SK-N-MC (cell line): ENCODE results near the gene SPAG4.

Experiments
- DNase-seq: peaks from one replicate; pipeline ENCODE4 v3.0.0-alpha.2; 2011; ENCODE audit warnings: low read depth, low spot score
- H3K27ac ChIP-seq: fragments of 200-600 bp; sonication (generic); 2 replicates; pipeline ENCODE4 v1.5.1; 2016; ENCODE audit warnings: mixed run types
- H3K36me3 ChIP-seq: fragments of 200-600 bp; sonication (generic); 2 replicates; pipeline ENCODE4 v1.6.1; 2017; ENCODE audit warnings: antibody characterized with exemption, low read length, mixed read lengths; ENCODE audit not compliant: insufficient read depth
- H3K4me3 ChIP-seq: fragments of 200-600 bp; sonication (generic); 2 replicates; pipeline ENCODE4 v1.5.1; 2016
- H3K9ac ChIP-seq: fragments of 200-600 bp; sonication (generic); 2 replicates; pipeline ENCODE4 v1.8.0; 2017; ENCODE audit warnings: mixed run types, mixed read lengths; ENCODE audit not compliant: insufficient read length
- H3K9me3 ChIP-seq: fragments of 200-600 bp; sonication (generic); 2 replicates; pipeline ENCODE4 v1.6.1; 2017; ENCODE audit warnings: low read depth, mild to moderate bottlenecking, antibody characterized with exemption, low read length, moderate library complexity, mixed read lengths
- EZH2 ChIP-seq: fragments of 200-600 bp; sonication (generic); IDR thresholded peaks from one replicate; pipeline ENCODE4 v1.6.1; 2017; ENCODE audit warnings: antibody characterized with exemption
- FOXP2 ChIP-seq: optimal IDR thresholded peaks from 2 replicates; pipeline ENCODE3; 2011; ENCODE audit warnings: mild to moderate bottlenecking, moderate library complexity; ENCODE audit not compliant: insufficient read depth; ENCODE audit errors: extremely low read length, control extremely low read depth
- POLR2AphosphoS5 ChIP-seq: IDR thresholded peaks from 2 replicates; pipeline ENCODE4 v1.6.1; 2012; ENCODE audit warnings: mild to moderate bottlenecking, low read depth, low read length, borderline replicate concordance

The SPAG4 gene

GRCh38 chr20:35615667-35616464, at the start of gene SPAG4:
Gene SPAG4, plus strand, starts transcription at chr20:35615829. Its CDS starts 175 bp downstream, at chr20:35616004.
- Histone ChIP-seq H3K27ac (peak within 1 kb of the TSS; percentile 66), H3K9me3 (no peaks in the 10 kb centered on the region), H3K36me3 (no peaks in the 10 kb centered on the region), H3K4me3 (peak within 1 kb of the TSS; percentile 76), H3K9ac (peak within 1 kb of the TSS; percentile 45)
- TF ChIP-seq FOXP2, result peak; percentile 37
- no peak for TF ChIP-seq EZH2
- peak; percentile 87 for TF ChIP-seq POLR2AphosphoS5
- DNase-seq, result no peak

DNA sequence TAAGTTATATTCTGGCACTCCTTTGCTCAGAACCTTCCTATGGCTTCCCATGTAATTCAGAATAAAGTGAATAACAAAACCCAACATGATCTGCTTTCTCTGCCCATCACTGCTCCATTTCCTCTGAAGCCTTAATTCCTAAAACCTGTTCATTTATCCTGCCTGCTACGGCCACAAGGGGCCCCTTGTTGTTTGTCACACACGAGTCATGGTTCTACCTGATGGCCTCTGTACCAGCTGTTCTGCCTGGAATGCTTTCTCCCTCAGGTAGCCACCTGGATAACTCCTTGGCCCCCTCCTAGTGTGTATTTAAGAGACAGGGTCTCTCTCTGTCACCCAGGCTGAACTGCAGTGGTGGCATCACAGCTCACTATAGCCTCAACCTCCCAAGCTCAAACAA, 47.0 kb upstream of the SPAG4 start:
- H3K9ac ChIP-seq, result no peak overlapping the region
- no peaks in the 10 kb centered on the region for H3K36me3 ChIP-seq
- no peak for DNase-seq
- H3K9me3 ChIP-seq, result no peaks in the 10 kb centered on the region
- no peak overlapping the region for H3K27ac ChIP-seq
- no peak overlapping the region for H3K4me3 ChIP-seq
- TF ChIP-seq POLR2AphosphoS5 (no peak), EZH2 (no peak), FOXP2 (no peak)

DNA sequence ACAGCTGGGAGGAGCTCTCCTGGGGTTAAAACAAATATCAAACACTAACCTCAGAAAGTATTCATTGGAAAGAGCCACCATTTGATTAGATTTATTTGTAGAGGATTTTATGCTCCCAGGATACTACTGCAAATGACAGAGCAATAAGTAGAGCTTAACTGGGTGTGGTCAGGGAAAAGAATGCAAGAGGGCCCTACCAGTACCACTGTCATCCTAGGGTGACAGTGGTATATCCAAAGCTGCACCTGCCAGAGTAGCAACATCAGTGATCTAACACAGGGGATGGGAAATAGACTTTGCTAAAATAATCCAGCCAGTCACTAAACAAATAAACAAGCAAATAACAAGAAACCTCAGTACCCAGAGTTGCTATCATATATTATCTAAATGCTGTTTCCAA, 44.1 kb upstream of the SPAG4 start:
- Histone ChIP-seq H3K36me3 (no peaks in the 10 kb centered on the region), H3K9me3 (no peaks in the 10 kb centered on the region), H3K27ac (no peak overlapping the region), H3K9ac (no peak overlapping the region), H3K4me3 (no peak overlapping the region)
- no peak for DNase-seq
- TF ChIP-seq POLR2AphosphoS5, result no peak
- no peak for TF ChIP-seq EZH2
- TF ChIP-seq FOXP2, result no peak

GRCh38 chr20:35572838-35573237, 42.8 kb upstream of the SPAG4 start:
- no peak for DNase-seq
- H3K27ac ChIP-seq, result no peak overlapping the region
- H3K9me3 ChIP-seq, result no peaks in the 10 kb centered on the region
- no peaks in the 10 kb centered on the region for H3K36me3 ChIP-seq
- no peak for TF ChIP-seq POLR2AphosphoS5
- TF ChIP-seq FOXP2, result no peak
- no peak for TF ChIP-seq EZH2
- no peak overlapping the region for H3K4me3 ChIP-seq
- no peak overlapping the region for H3K9ac ChIP-seq

GRCh38 chr20:35575958-35576357, 39.7 kb upstream of the SPAG4 start:
- no peaks in the 10 kb centered on the region for H3K36me3 ChIP-seq
- TF ChIP-seq EZH2 (no peak), FOXP2 (no peak), POLR2AphosphoS5 (no peak)
- H3K9ac ChIP-seq, result no peak overlapping the region
- no peaks in the 10 kb centered on the region for H3K9me3 ChIP-seq
- H3K27ac ChIP-seq, result no peak overlapping the region
- no peak overlapping the region for H3K4me3 ChIP-seq
- no peak for DNase-seq

DNA sequence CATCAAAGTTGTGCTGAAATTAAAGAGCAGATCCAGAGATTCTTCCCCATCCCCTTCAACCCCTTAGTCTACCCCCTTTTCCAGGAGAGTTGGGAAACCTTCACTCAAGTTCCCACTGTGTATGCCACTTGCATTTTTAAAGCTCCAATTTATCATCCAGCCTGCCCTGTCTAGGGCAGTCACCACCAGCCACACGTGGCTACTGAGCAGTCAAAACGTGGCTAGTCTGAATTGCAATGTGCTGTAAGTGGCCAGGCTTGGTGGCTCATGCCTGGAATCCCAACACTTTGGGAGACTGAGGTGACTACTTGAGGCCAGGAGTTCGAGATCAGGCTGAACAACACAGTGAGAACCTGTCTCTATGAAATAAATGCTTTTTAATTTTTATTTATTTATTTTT, 38.8 kb upstream of the SPAG4 start:
- Histone ChIP-seq H3K9me3 (no peaks in the 10 kb centered on the region), H3K9ac (no peak overlapping the region), H3K4me3 (no peak overlapping the region), H3K27ac (no peak overlapping the region), H3K36me3 (no peaks in the 10 kb centered on the region)
- TF ChIP-seq POLR2AphosphoS5 (no peak), FOXP2 (no peak), EZH2 (no peak)
- DNase-seq, result no peak

- no peak overlapping the region for H3K9ac ChIP-seq
- H3K9me3 ChIP-seq, result no peaks in the 10 kb centered on the region
- H3K4me3 ChIP-seq, result no peak overlapping the region
- H3K27ac ChIP-seq, result no peak overlapping the region
- TF ChIP-seq EZH2 (no peak), FOXP2 (no peak), POLR2AphosphoS5 (no peak)
- no peak for DNase-seq
- H3K36me3 ChIP-seq, result no peaks in the 10 kb centered on the region
These were observed 37.2 kb upstream of the SPAG4 start for GRCh38 chr20:35578469-35578868.

DNA sequence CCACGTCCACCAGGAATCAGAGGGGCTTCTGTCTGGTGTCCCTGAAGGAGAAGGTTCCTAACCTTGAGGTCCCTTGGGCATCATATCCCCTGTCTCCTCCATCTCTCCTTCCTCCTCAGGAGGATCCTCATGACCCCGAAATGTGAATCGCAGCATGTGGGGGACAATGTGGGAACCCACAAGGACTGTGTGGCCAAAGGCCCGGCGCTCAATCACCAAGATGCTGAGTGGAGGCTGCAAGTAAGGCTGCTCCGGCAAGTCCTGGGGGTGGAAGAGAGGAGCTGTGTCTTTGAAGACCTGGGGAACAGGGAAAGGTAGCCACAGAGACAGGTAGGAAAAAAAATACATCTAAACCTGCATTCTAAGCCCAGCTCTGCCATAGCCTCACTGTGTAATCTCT, 36.4 kb upstream of the SPAG4 start:
- Histone ChIP-seq H3K36me3 (no peaks in the 10 kb centered on the region), H3K27ac (no peak overlapping the region), H3K9me3 (no peaks in the 10 kb centered on the region), H3K4me3 (no peak overlapping the region), H3K9ac (no peak overlapping the region)
- no peak for DNase-seq
- TF ChIP-seq FOXP2 (no peak), EZH2 (no peak), POLR2AphosphoS5 (no peak)
